Heart left ventricle (tissue), 16 donors: Measurements from ENCODE around the gene CYP2D6. TPM values are rescaled to one million over a fixed set of nuclear protein-coding genes. Genes with fewer than 3 reads are reported as not detected.

ENCODE experiments used
- ATAC-seq, 4 donors: fragments of 200-7000 bp; cut with Tn5 transposase; one replicate each; pipeline ENCODE4 v1.9.1; 2020 to 2022; ENCODE audit warnings: moderate library complexity in 4 of 4, mild to moderate bottlenecking in 3 of 4, moderate number of reproducible peaks in 1 of 4
- DNase-seq, 5 donors: peaks; one replicate each; pipeline ENCODE4 v3.0.0-alpha.2; 2020
- H3K27ac ChIP-seq, 12 donors: fragments of 200-600 bp; sonication (generic) in 4 of 12; one replicate each; pipeline versions ENCODE4 v1.5.0 to v1.8.0; 2016 to 2022; ENCODE audit warnings: mild to moderate bottlenecking in 2 of 12
- H3K27me3 ChIP-seq, 9 donors: fragments of 200-600 bp; sonication (generic) in 2 of 9; one replicate each; pipeline versions ENCODE4 v1.5.1 to v1.8.0; 2016 to 2022; ENCODE audit warnings: mild to moderate bottlenecking in 3 of 9
- H3K36me3 ChIP-seq, 9 donors: fragments of 200-600 bp; sonication (generic) in 2 of 9; one replicate each; pipeline versions ENCODE4 v1.5.0 to v1.8.0; 2018 to 2022; ENCODE audit warnings: mild to moderate bottlenecking in 2 of 9
- H3K4me1 ChIP-seq, 12 donors: fragments of 200-600 bp; sonication (generic) in 4 of 12; one replicate each; pipeline versions ENCODE4 v1.5.0 to v1.8.0; 2016 to 2022; ENCODE audit warnings: mild to moderate bottlenecking in 3 of 12
- H3K4me3 ChIP-seq, 12 donors: fragments of 200-600 bp; sonication (generic) in 4 of 12; one replicate each; pipeline versions ENCODE4 v1.5.0 to v1.8.0; 2017 to 2022; ENCODE audit warnings: mild to moderate bottlenecking in 9 of 12, moderate library complexity in 4 of 12
- H3K9me3 ChIP-seq, 12 donors: fragments of 200-600 bp; sonication (generic) in 4 of 12; one replicate each; pipeline versions ENCODE4 v1.5.0 to v1.8.0; 2016 to 2022; ENCODE audit warnings: mild to moderate bottlenecking in 1 of 12
- POLR2A ChIP-seq, 2 donors: fragments of 450-650 bp; IDR thresholded peaks; one replicate each; pipeline ENCODE4 v1.6.1; 2017; ENCODE audit warnings: antibody characterized with exemption in 2 of 2, mild to moderate bottlenecking in 2 of 2, moderate library complexity in 2 of 2
- WGBS, 4 donors: extraction: QIAGEN DNeasy Blood & Tissue Kit in 2 of 4; methylation state at CpG; one replicate each; pipeline versions ENCODE4 v1.1.5 to v1.1.7; 2013 to 2018; 5-methylcytosine and 5-hydroxymethylcytosine counted together
- intact Hi-C, 10 donors: fragments of 100-400 bp; cut with DNase I; formaldehyde crosslinking; loops; one replicate each; pipeline versions ENCODE4 v1.11.1 to v1.14.2; 2022
- polyA plus RNA-seq, 2 donors: library from polyadenylated mRNA; stranded (reverse); fragments of 200-250 nt; gene quantifications; one replicate each; pipeline ENCODE4 v1.2.3, GENCODE V29; 2013
- total RNA-seq, 9 donors: library from RNA; depleted of rRNA in 2 of 9; stranded (reverse); fragments of >200 nt in 2 of 9; fragmentation: NEBNext Ultra II Directional in 3 of 9; extraction: Animal tissue kit (Norgen Biotek cat#: 25700) in 3 of 9; gene quantifications; one replicate each; pipeline versions ENCODE4 v1.1.0 to v1.2.4, GENCODE V29; 2016 to 2023
- TF ChIP-seq, protein P1 (sequence below), 12 donors: fragments of 200-600 bp; sonication (generic) in 4 of 12; IDR thresholded peaks; one replicate each; pipeline versions ENCODE4 v1.5.0 to v1.8.0; 2018 to 2022; ENCODE audit warnings: antibody characterized with exemption in 12 of 12, mild to moderate bottlenecking in 5 of 12
- donor health status: ischemic (EF 13 %, LVEDD 7.1; RV severe dilation, severe dysfunction).
- donor health status: healthy with polysubstance abuse.
- donor health status: DM: no; HTN: yes; CAD: no.
- donor health status: DM: no; HTN: no; CAD: no.
- donor health status: ischemic (EF 25% LVEDD 6.9; RV normal size, moderate dysfunction).
- donor health status: ischemic (EF 25% LVEDD 5.7; RV mildly dilated, moderate dysfunction).
- donor health status: healthy.
- donor health status: DM: yes; HTN: yes; CAD: no.
- donor health status: ischemic (EF 35%, LVEDD 5.7; RV mildly dilated, moderate dysfunction).
- donor health status: nonischemic (EF 11% LVEDD 7.7; RV severe dilation, severe dysfunction).
- donor health status: DM: yes; HTN: yes; CAD: no.
- donor health status: PGD.
- donor health status: ischemic (EF 29% LVEDD 5.4; RV normal size, mild dysfunction).
- donor health status: nonischemic (EF 23%, LVEDD 6.1; RV moderate dilation, normal function).

CYP2D6 gene
- total and polyA plus RNA-seq, 11 donors, result 0.12 to 0.47 (median 0.26) TPM; not detected in 1

DNA sequence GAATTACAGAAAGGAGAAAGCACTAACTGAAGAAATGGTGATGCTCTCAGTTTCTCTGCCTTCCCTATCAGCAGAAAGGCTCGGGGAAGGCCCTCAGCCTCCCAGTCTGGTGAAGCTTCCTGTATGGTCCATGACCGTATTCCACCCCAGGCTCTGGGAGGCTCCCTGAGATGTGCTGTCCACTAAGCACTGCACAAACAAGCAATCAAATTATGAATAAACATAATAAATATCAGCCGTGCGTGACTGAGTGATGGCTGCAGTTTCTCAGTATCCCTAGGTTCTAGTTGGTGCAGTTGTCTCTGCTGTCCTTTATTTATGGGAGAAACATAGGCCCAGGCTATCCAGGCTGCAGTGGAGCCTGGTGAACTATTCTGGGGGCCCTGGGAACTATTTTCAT lies 47.5 kb downstream of the CYP2D6 start:
- peaks cover 6 to 72% (median 43%) of the 10 kb centered on the region in 12 donors for H3K4me1 ChIP-seq
- H3K36me3 ChIP-seq, result peaks cover 0 to 60% (median 53%) of the 10 kb centered on the region in 9 donors
- intact Hi-C loops, result no loop called here
- H3K9me3 ChIP-seq, result no peaks in the 10 kb centered on the region
- ATAC-seq (no peak), DNase-seq (no peak)
- H3K27me3 ChIP-seq, result no peaks in the 10 kb centered on the region
- TF ChIP-seq, protein P1, sequence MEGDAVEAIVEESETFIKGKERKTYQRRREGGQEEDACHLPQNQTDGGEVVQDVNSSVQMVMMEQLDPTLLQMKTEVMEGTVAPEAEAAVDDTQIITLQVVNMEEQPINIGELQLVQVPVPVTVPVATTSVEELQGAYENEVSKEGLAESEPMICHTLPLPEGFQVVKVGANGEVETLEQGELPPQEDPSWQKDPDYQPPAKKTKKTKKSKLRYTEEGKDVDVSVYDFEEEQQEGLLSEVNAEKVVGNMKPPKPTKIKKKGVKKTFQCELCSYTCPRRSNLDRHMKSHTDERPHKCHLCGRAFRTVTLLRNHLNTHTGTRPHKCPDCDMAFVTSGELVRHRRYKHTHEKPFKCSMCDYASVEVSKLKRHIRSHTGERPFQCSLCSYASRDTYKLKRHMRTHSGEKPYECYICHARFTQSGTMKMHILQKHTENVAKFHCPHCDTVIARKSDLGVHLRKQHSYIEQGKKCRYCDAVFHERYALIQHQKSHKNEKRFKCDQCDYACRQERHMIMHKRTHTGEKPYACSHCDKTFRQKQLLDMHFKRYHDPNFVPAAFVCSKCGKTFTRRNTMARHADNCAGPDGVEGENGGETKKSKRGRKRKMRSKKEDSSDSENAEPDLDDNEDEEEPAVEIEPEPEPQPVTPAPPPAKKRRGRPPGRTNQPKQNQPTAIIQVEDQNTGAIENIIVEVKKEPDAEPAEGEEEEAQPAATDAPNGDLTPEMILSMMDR (IDR thresholded peaks at IDR 0.05), result no peak
- no peak for TF ChIP-seq POLR2A (IDR thresholded peaks at IDR 0.05)
- 88 to 97% (median 92%) methylated on average over 3 to 4 of the region's 4 CpGs for WGBS, 4 donors
- H3K4me3 ChIP-seq, result no peak overlapping the region
- no peak overlapping the region for H3K27ac ChIP-seq

DNA sequence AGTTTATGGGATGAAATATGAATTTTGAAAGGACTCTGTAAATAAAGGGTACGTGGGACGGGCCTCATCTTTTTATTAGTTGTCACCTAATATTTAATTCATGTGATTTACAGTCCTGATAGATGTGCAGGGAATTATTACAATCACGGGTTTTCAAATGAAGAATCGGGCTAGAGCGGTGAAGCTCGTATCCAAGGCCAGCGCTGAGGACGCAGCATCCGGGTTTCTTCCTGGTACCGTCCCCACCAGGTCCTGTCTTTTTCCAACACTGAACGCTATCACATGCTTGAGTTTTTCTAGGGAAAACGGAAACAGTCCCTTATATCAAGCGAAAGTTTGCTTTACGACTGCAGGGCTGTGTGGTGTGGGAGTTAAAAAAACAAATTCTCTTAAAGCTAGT lies 50.3 kb downstream of the CYP2D6 start:
- TF ChIP-seq, protein P1 (IDR thresholded peaks at IDR 0.05), result no peak
- no peak for TF ChIP-seq POLR2A (IDR thresholded peaks at IDR 0.05)
- Histone ChIP-seq H3K4me3 (peak overlapping the region; percentile 38 to 82 (median 70)), H3K27me3 (no peaks in the 10 kb centered on the region), H3K36me3 (peaks cover 0 to 61% (median 38%) of the 10 kb centered on the region in 9 donors), H3K9me3 (no peaks in the 10 kb centered on the region), H3K4me1 (peaks cover 2 to 57% (median 32%) of the 10 kb centered on the region in 12 donors), H3K27ac (peak overlapping the region; percentile 95 to 99 (median 98))
- intact Hi-C loops, result loop anchor here in 1 of 10 donors (1.0 kb wide), 1 partner anchor 10 kb away; the partner anchor contains the start of gene NDUFA6
- WGBS, 4 donors, result 1 to 2% (median 2%) methylated on average over 14 of the region's 14 CpGs
- ATAC-seq, result peak in 1 of 4 donors; percentile 16
- no peak for DNase-seq

DNA sequence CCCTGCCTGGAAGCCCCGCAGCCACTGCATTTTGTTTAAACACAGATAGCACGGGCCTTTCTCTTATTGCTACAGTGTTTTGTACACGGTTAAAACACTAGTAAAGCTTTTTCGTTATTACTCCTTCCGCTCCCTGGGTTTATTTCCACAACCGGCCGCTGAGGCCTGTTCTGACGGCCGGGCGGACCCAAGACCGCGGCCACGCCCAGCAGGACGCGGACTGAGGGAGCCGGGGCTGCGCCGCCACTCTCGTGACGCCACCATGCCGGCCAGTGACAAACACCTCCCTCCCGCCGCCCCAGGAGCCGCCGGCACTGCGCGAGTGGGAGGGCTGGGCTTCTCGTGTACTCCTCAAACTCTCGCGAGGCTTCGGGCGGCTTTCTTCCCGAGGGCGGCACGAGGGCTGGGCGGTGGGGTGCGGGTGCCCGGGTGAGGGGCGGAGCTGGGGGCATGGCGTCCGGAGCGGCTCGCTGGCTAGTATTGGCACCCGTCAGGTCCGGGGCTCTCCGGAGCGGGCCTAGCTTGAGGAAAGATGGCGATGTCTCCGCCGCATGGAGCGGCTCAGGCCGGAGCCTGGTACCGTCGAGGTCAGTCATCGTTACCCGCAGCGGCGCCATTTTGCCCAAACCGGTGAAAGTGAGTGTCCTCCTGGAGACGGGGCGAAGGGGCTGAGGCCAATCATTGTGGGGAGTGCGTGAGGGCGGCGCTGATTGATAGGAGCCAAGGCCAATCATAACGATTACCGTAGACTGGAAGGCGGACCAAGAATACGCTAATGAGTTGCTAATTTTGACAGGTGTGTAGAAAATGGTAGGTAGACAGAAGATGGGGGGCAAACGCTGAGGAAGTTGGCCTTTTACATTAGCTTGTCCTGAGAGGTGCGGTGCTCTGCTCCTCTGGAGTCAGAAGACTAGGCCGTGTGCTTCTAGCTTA lies 51.0 kb downstream of the CYP2D6 start, which contains the start of gene SMDT1:
Gene SMDT1, plus strand, starts transcription at position 382 of the 933 bp plus-strand sequence. Its CDS starts 69 bp downstream, at position 451.
- TF ChIP-seq, protein P1 (IDR thresholded peaks at IDR 0.05), result no peak
- peak; percentile 52 to 96 for TF ChIP-seq POLR2A (IDR thresholded peaks at IDR 0.05)
- 0 to 1% (median 1%) methylated on average over 34 to 71 of the region's 71 CpGs for WGBS, 4 donors
- peaks cover 0 to 54% (median 31%) of the 10 kb centered on the region in 9 donors for H3K36me3 ChIP-seq
- H3K4me1 ChIP-seq, result peaks cover 2 to 57% (median 33%) of the 10 kb centered on the region in 12 donors
- intact Hi-C loops, result loop anchor here in 3 of 10 donors (1.0 to 10.0 kb wide), 4 partner anchors 11 to 395 kb away; partner anchors contain the start of genes NDUFA6 (in 2 of the 3), SNU13 (in 1 of the 3), SREBF2 (in 1 of the 3) and TCF20 (in 1 of the 3)
- ATAC-seq (peak; percentile 91 to 95 (median 93)), DNase-seq (peak; percentile 100)
- H3K4me3 ChIP-seq, result peak within 1 kb of the TSS; percentile 43 to 82 (median 70)
- no peaks in the 10 kb centered on the region for H3K27me3 ChIP-seq
- H3K9me3 ChIP-seq, result no peaks in the 10 kb centered on the region
- H3K27ac ChIP-seq, result peak within 1 kb of the TSS; percentile 95 to 99 (median 98)
